Panc1 (cell line): ENCODE data around the gene SLC66A1.

Experiments
- POLR2AphosphoS5 ChIP-seq: IDR thresholded peaks from 2 replicates; pipeline ENCODE4 v1.6.1; 2012; ENCODE audit warnings: mild to moderate bottlenecking, low read depth, low read length, moderate library complexity
- TF ChIP-seq, protein P1 (sequence below): fragments of 450-650 bp; IDR thresholded peaks from 2 replicates; pipeline ENCODE4 v1.5.1; 2017; ENCODE audit warnings: mild to moderate bottlenecking
- TF ChIP-seq, protein P2 (sequence below), 2 experiments: IDR thresholded peaks; 2 replicates each; pipeline ENCODE4 v1.6.1; 2011 to 2012; ENCODE audit warnings: low read depth in 2 of 2, control low read depth in 1 of 2, low read length in 1 of 2, mild to moderate bottlenecking in 1 of 2, moderate library complexity in 1 of 2; ENCODE audit not compliant: insufficient read depth in 1 of 2

- TF ChIP-seq, protein P1, sequence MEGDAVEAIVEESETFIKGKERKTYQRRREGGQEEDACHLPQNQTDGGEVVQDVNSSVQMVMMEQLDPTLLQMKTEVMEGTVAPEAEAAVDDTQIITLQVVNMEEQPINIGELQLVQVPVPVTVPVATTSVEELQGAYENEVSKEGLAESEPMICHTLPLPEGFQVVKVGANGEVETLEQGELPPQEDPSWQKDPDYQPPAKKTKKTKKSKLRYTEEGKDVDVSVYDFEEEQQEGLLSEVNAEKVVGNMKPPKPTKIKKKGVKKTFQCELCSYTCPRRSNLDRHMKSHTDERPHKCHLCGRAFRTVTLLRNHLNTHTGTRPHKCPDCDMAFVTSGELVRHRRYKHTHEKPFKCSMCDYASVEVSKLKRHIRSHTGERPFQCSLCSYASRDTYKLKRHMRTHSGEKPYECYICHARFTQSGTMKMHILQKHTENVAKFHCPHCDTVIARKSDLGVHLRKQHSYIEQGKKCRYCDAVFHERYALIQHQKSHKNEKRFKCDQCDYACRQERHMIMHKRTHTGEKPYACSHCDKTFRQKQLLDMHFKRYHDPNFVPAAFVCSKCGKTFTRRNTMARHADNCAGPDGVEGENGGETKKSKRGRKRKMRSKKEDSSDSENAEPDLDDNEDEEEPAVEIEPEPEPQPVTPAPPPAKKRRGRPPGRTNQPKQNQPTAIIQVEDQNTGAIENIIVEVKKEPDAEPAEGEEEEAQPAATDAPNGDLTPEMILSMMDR, result no peak
- TF ChIP-seq, protein P2, sequence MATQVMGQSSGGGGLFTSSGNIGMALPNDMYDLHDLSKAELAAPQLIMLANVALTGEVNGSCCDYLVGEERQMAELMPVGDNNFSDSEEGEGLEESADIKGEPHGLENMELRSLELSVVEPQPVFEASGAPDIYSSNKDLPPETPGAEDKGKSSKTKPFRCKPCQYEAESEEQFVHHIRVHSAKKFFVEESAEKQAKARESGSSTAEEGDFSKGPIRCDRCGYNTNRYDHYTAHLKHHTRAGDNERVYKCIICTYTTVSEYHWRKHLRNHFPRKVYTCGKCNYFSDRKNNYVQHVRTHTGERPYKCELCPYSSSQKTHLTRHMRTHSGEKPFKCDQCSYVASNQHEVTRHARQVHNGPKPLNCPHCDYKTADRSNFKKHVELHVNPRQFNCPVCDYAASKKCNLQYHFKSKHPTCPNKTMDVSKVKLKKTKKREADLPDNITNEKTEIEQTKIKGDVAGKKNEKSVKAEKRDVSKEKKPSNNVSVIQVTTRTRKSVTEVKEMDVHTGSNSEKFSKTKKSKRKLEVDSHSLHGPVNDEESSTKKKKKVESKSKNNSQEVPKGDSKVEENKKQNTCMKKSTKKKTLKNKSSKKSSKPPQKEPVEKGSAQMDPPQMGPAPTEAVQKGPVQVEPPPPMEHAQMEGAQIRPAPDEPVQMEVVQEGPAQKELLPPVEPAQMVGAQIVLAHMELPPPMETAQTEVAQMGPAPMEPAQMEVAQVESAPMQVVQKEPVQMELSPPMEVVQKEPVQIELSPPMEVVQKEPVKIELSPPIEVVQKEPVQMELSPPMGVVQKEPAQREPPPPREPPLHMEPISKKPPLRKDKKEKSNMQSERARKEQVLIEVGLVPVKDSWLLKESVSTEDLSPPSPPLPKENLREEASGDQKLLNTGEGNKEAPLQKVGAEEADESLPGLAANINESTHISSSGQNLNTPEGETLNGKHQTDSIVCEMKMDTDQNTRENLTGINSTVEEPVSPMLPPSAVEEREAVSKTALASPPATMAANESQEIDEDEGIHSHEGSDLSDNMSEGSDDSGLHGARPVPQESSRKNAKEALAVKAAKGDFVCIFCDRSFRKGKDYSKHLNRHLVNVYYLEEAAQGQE (IDR thresholded peaks at IDR 0.05; ENCODE audit: insufficient read depth in 1 of 2, low read depth in 2 of 2, low read length in 1 of 2), result no peak
- TF ChIP-seq POLR2AphosphoS5, result no peak
Measured at GRCh38 chr1:19312782-19313635, 883 bp downstream of the SLC66A1 start.
